Activated CD4-positive, alpha-beta T cell treated with anti-CD3 and anti-CD28 coated beads for 36 hours (primary cell): ENCODE measurements around the gene ENDOU. TPM values are rescaled to one million over a fixed set of nuclear protein-coding genes. Genes with fewer than 3 reads are reported as not detected.

Experiments
- ATAC-seq: fragments of 200-7000 bp; cut with Tn5 transposase; one replicate; pipeline ENCODE4 v1.10.0; 2021; ENCODE audit warnings: mild to moderate bottlenecking, moderate library complexity
- CTCF ChIA-PET: fragments of 350-600 bp; sonication (Branson Sonifier 250); formaldehyde crosslinking; loops from one replicate; lab custom pipeline; 2021; ENCODE audit warnings: antibody characterized with exemption; lab: Charles Lee
- POLR2A ChIA-PET: fragments of 350-600 bp; sonication (Branson Sonifier 250); formaldehyde crosslinking; loops from one replicate; lab custom pipeline; 2021; ENCODE audit warnings: antibody characterized with exemption, inconsistent platforms; lab: Charles Lee
- DNase-seq: peaks from one replicate; pipeline ENCODE4 v3.0.0-alpha.2; 2020
- H3K27ac Mint-ChIP-seq: one replicate; pipeline ENCODE4 v1.8.0; 2021; ENCODE audit warnings: mixed read lengths
- H3K27me3 Mint-ChIP-seq: one replicate; pipeline ENCODE4 v1.8.0; 2021; ENCODE audit warnings: mixed read lengths
- H3K36me3 Mint-ChIP-seq: one replicate; pipeline ENCODE4 v1.8.0; 2021; ENCODE audit warnings: low read depth, mixed read lengths
- H3K4me1 Mint-ChIP-seq: one replicate; pipeline ENCODE4 v1.8.0; 2021; ENCODE audit warnings: mixed read lengths
- H3K4me3 Mint-ChIP-seq: one replicate; pipeline ENCODE4 v1.8.0; 2021; ENCODE audit warnings: mild to moderate bottlenecking, moderate library complexity, mixed read lengths
- H3K9me3 Mint-ChIP-seq: one replicate; pipeline ENCODE4 v1.8.0; 2021; ENCODE audit warnings: low read depth, mixed read lengths
- intact Hi-C, 2 experiments: fragments of 100-400 bp; cut with DNase I in 1 of 2; cut with micrococcal nuclease in 1 of 2; formaldehyde crosslinking; loops; one replicate each; pipeline versions ENCODE4 v1.14.2 to v1.15.1; 2022 to 2024; cut with DNase I, micrococcal nuclease
- total RNA-seq, 2 experiments: library from RNA; stranded (reverse); gene quantifications; one replicate each; pipeline ENCODE4 v1.2.3, GENCODE V29; 2021

ENDOU gene
- total RNA-seq, 2 experiments from 2014 or later: not detected

DNA sequence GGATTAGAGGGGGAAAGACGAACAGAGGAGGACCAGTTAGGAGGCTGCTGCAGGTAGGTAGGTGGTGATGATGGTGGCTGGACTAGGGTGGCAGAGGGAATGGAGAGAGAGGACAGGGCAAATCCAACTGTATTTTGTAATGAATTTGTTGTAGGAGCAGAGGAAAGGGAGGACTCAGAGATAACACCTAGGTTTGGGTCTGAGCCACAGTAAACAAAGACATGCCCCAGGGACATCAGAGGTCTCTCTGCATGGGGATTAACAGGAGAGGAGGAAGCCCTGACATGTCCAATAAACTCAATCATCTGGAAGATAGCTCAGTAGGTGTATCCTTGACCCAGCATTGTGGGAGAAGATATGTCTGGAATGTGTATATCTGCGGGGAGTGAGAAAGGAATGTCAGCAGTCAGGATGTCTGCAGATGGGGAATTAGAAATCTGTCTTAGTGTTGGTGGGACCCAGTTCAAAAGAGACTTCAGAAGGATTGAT lies 43.1 kb upstream of the ENDOU start:
- Mint-ChIP-seq H3K27me3 (peaks cover 4% of the 10 kb centered on the region), H3K36me3 (no peaks in the 10 kb centered on the region), H3K27ac (no peak overlapping the region), H3K4me3 (no peak overlapping the region), H3K4me1 (peaks cover 2% of the 10 kb centered on the region), H3K9me3 (no peaks in the 10 kb centered on the region)
- ATAC-seq: no peak
- DNase-seq: no peak
- ChIA-PET CTCF (interaction anchor here (0.7 to 18.7 kb wide), 19 partner anchors 11 to 179 kb away, joined by 3 to 449 read pairs (median 7); partner anchors contain the start of genes ENDOU, RAPGEF3 and RPAP3), POLR2A (interaction anchor here (0.7 to 0.9 kb wide), 2 partner anchors 10 to 41 kb away, joined by 3 read pairs; partner anchors contain the start of gene RAPGEF3)
- intact Hi-C loops: no loop called here

DNA sequence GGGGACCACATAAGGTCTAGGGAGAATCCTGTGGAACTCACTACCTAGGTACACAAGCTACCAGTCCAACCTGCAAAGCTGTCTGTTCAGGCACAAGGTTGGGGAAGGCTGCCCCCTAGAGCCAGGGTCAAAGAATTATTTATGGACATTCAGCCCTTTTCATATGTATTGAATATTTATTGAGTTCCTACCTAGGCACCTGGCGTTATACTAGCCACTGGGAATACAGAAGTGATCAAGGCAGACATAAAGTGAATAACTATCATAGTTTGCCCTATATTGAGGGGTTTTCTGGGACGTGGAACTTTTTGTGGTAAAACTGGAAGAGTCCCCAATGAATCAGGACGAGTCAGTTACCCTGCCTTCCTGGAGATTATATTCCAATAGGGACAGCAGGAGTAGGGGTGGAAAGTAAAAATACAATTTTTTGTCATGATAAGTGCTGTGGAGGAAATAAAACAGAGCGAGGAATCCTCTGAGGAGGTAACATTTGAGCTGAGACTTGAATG lies 42.0 kb upstream of the ENDOU start:
- Mint-ChIP-seq H3K4me1 (no peaks in the 10 kb centered on the region), H3K9me3 (no peaks in the 10 kb centered on the region), H3K36me3 (no peaks in the 10 kb centered on the region), H3K27ac (no peak overlapping the region), H3K4me3 (no peak overlapping the region), H3K27me3 (peaks cover 4% of the 10 kb centered on the region)
- CTCF ChIA-PET: interaction anchor here (0.5 to 18.7 kb wide), 21 partner anchors 11 to 853 kb away, joined by 3 to 449 read pairs (median 5); partner anchors contain the start of genes ENDOU, RAPGEF3 and RPAP3
- DNase-seq (peak; percentile 88), ATAC-seq (peak; percentile 89)
- POLR2A ChIA-PET: interaction anchor here (0.6 to 0.9 kb wide), 4 partner anchors 9 to 402 kb away, joined by 3 to 5 read pairs (median 3); partner anchors contain the start of gene RAPGEF3
- intact Hi-C loops: loop anchor here (1.0 kb wide), 2 partner anchors 25 to 52 kb away; no protein-coding TSS in a partner anchor

DNA sequence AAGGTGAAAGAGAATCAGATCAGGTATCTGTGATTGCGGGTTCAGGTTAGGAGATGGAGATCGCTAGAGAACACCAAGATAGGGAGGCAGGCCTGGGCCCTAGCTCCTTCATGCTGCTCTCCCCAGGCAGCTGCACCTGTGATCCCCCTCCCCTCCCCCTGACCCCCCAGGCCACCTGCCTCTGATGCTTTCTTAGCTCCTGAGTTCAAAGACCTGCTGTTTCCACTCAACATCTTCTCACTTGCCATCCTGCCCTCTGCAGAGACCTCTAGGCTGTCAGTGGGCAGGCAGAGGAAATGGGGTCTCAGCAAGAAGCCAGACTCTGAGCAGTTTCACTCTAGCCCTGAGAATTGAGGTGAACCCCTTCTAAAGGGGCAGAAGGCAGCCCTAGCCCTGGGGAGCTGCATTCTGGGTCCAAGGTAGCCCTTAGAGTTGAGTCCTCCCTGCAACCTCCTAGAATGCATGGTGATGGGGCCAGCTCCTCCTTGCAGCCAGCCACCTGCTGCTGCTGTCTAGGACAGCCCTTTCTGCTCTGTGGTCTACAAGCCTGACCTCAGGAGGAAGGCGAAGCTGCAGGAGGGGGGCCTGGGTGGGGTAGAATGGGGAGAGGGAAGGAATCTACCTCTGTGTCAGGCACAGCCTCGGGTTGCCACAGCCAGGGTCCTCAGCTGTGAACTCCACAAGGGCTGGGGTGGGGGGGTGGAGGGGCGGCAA lies 41.4 kb upstream of the ENDOU start:
- Mint-ChIP-seq H3K4me1 (no peaks in the 10 kb centered on the region), H3K27ac (no peak overlapping the region), H3K27me3 (peaks cover 4% of the 10 kb centered on the region), H3K9me3 (no peaks in the 10 kb centered on the region), H3K4me3 (no peak overlapping the region), H3K36me3 (no peaks in the 10 kb centered on the region)
- DNase-seq (no peak), ATAC-seq (no peak)
- ChIA-PET CTCF (interaction anchor here (0.6 to 18.7 kb wide), 21 partner anchors 10 to 853 kb away, joined by 3 to 449 read pairs (median 5); partner anchors contain the start of genes ENDOU, RAPGEF3 and RPAP3), POLR2A (interaction anchor here (0.6 to 0.7 kb wide), 2 partner anchors 23 to 402 kb away, joined by 3 to 5 read pairs; no protein-coding TSS in a partner anchor)
- intact Hi-C loops: loop anchor here (1.0 kb wide), 2 partner anchors 24 to 51 kb away; no protein-coding TSS in a partner anchor

DNA sequence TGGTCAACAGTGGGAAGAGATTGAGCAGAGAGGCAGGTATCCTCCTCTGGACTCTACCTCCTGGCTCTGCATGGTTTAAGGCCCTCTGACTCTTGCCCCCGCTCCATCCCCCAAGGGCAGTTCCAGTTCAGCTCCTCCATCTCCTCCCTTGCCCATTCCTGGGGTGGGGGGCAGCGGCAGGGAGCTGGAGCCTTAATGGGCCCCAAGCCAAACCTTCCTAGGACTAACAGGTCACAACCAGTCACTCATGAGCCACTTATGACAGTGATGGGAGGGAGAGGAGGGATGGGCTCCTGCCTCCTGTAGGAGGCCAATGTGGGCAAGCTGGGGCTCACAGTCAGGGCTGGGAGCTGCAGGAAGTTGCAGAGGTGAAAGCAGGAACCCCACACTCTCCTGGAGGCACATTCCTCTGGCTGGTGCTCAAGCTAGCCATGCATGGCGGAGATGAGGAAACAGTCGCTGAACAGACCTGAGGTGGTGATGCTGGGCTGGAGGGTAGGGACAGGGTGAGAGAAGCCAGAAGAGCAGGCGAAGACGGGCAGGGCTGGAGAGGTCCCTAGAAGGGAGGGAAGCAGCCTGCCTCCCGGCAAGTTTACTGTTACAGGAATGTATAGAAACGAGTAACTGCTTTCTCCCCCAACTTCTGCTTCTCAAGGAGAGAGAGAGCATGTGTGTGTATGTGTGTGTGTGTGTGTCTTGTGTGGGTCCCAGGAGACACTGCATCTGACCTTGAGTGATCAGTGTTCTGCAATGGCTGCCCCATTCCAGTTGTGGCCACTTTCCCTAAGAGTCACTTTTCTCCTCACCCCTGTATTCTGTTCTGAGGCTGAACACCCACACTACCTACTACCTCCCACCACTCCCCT lies 38.4 kb upstream of the ENDOU start:
- POLR2A ChIA-PET: no interaction called here

DNA sequence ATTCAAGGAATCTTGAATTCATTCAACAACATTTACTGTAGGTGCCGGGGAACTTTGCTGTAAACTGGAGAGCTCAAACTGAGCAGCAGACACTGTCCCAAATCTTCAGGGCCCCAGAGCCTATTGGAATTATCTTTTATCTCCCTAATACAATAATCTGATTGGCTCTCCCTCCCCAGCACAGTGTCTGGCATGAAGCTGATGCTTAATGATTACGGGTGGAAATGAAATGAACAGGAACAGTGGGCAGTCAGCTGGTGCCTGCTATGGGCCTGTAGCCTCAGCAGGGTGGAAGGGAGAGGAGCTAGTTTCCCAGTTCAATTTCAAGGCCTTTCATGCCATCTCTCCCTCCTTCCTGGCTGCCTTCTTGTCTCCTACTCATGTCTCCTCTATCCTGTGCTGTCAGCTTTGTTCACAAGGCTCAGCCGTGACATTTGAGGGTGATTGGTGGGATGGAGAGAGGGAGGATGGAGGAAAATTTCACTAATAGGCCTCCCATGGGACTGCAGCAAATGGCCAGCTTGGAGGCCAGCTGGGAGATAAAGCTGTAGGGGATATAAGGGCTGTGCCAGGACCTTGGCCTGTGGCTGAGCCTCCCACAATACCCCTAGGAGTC lies 37.7 kb upstream of the ENDOU start:
- H3K36me3 Mint-ChIP-seq: no peaks in the 10 kb centered on the region
- no peaks in the 10 kb centered on the region for H3K9me3 Mint-ChIP-seq
- no peak overlapping the region for H3K4me3 Mint-ChIP-seq
- peaks cover 4% of the 10 kb centered on the region for H3K27me3 Mint-ChIP-seq
- CTCF ChIA-PET: interaction anchor here (1.1 to 10.3 kb wide), 8 partner anchors 11 to 75 kb away, joined by 3 to 218 read pairs (median 5); no protein-coding TSS in a partner anchor
- peaks cover 13% of the 10 kb centered on the region for H3K4me1 Mint-ChIP-seq
- intact Hi-C loops: no loop called here
- DNase-seq (no peak), ATAC-seq (no peak)
- no peak overlapping the region for H3K27ac Mint-ChIP-seq
- POLR2A ChIA-PET: no interaction called here

More for the DNA sequence above, 38.4 kb upstream of the ENDOU start:
- Mint-ChIP-seq H3K4me1 (peaks cover 10% of the 10 kb centered on the region), H3K9me3 (no peaks in the 10 kb centered on the region), H3K27ac (no peak overlapping the region), H3K36me3 (no peaks in the 10 kb centered on the region), H3K27me3 (peaks cover 4% of the 10 kb centered on the region), H3K4me3 (no peak overlapping the region)
- ATAC-seq (no peak), DNase-seq (no peak)
- intact Hi-C loops: no loop called here
- CTCF ChIA-PET: interaction anchor here (1.1 to 10.3 kb wide), 6 partner anchors 15 to 74 kb away, joined by 3 to 218 read pairs (median 5); no protein-coding TSS in a partner anchor

DNA sequence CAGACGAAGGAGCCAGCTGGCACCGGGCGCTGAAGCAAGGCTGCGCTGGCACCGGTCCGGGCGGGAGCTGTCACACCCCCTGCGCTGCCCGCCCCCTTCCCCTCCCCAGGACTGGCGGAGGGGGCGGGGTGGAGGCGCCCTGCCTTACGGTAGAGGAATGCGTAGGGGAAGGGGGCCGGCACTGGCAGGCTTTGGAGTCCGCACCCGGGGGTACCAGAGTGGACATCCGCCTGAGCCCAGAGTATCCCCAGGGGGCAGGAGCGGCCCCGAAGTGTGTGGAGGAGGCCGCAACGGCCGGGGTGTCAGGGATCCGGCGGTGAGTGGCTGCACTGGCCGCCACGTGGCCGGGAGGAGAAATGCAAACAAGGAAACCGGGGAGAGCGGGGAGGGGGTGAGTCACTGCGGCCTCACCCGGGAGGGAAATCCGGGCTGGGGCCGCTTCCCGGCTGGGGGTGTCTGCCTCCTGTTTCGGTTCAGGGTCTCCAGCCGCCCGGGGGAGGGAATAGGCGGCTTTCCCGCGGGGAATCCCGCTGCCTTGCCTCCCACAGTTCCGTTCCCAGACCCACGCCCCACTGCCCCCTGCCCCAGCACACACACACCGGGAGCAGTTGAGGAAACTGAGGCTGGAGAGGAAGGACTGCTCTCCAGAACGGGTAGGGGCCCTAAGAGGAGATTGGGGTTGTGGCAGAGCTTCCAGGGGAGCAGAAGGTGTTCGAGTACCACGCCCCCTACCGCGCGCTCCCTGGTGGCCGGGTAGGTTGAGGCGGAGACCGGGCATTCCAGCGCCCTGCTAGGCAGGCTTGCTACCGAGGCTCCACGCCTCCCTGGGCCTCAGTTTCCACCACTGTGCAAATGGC lies 33.8 kb upstream of the ENDOU start, which contains the start of gene RAPGEF3:
Gene RAPGEF3, minus strand, starts transcription at position 47 of the 857 bp plus-strand sequence. CDS start 324 bp downstream, outside the sequence.
- peaks cover 47% of the 10 kb centered on the region for H3K4me1 Mint-ChIP-seq
- DNase-seq: peak; percentile 84
- peak; percentile 74 for ATAC-seq
- H3K4me3 Mint-ChIP-seq: peak within 1 kb of the TSS; percentile 63
- H3K9me3 Mint-ChIP-seq: no peaks in the 10 kb centered on the region
- no peaks in the 10 kb centered on the region for H3K36me3 Mint-ChIP-seq
- no peak within 1 kb of the TSS for H3K27ac Mint-ChIP-seq
- intact Hi-C loops: loop anchor here (1.0 to 10.0 kb wide), 4 partner anchors 14 to 206 kb away; partner anchors contain the start of genes SLC48A1 (in 1 of the 2) and TMEM106C (in 1 of the 2)
- POLR2A ChIA-PET: interaction anchor here (0.6 kb wide), 1 partner anchor 9 kb away, joined by 3 read pairs; no protein-coding TSS in a partner anchor
- CTCF ChIA-PET: interaction anchor here (0.5 to 10.3 kb wide), 13 partner anchors 9 to 271 kb away, joined by 3 to 218 read pairs (median 4); partner anchors contain the start of gene SLC48A1
- no peaks in the 10 kb centered on the region for H3K27me3 Mint-ChIP-seq

DNA sequence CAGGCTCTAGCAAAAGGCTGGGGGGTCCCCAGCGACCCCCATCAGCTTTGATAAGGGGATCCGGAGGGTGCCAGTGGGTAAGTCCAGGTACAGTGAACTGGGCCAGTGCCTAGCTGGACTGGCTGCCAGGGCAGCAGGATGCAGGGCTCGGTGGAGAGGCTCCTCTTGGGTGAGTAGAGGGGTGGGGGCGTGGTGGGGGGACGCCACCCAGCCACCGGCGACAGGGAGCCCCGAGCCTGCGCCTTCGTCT lies 33.2 kb upstream of the ENDOU start:
- ATAC-seq (no peak), DNase-seq (no peak)
- H3K27ac Mint-ChIP-seq: no peak overlapping the region
- intact Hi-C loops: loop anchor here (2.0 to 10.0 kb wide), 2 partner anchors 16 to 206 kb away; partner anchors contain the start of gene TMEM106C (in 1 of the 2)
- ChIA-PET CTCF (interaction anchor here (0.7 to 10.3 kb wide), 7 partner anchors 10 to 103 kb away, joined by 3 to 218 read pairs (median 8); no protein-coding TSS in a partner anchor), POLR2A (interaction anchor here (0.6 to 1.2 kb wide), 2 partner anchors 9 to 81 kb away, joined by 3 read pairs; no protein-coding TSS in a partner anchor)
- peaks cover 47% of the 10 kb centered on the region for H3K4me1 Mint-ChIP-seq
- H3K27me3 Mint-ChIP-seq: no peaks in the 10 kb centered on the region
- no peaks in the 10 kb centered on the region for H3K36me3 Mint-ChIP-seq
- H3K9me3 Mint-ChIP-seq: no peaks in the 10 kb centered on the region
- peak overlapping the region; percentile 25 for H3K4me3 Mint-ChIP-seq

DNA sequence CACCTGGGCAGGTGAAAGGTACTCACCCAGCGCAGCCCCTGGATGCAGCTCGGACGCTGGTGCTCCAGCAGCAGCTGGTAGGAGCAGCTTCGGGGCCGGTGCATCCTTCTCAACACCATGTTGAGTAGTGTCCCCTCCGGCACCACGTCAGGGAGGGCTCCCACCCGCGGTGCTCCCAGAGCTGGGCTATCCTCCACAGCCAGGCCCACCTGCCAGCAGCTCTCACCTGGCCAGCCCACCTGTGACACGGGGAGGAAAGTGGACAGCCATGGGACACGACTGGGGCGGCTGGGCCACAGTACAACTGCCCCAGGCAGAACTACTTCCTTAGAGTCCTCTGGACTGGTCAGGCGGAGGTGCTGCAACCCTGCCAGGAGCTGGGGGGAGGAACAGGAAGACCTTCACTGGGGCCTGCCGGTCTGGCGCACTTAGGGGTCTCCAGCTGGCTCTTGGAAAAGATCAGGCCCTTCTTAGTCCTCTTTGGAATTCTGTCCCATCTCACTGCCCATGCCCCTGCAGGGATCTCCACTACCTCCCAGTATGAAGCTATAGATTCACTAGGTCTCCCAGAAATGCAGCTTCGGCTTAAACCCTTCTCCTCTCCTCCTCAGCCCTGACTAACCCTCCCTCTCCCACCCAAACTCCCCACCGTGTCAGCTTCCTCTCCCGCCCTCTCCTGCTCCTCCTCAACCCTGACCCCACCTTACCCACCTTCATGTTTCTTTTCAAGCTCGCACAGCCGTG lies 32.7 kb upstream of the ENDOU start:
- H3K36me3 Mint-ChIP-seq: no peaks in the 10 kb centered on the region
- H3K27ac Mint-ChIP-seq: no peak overlapping the region
- H3K9me3 Mint-ChIP-seq: no peaks in the 10 kb centered on the region
- H3K27me3 Mint-ChIP-seq: no peaks in the 10 kb centered on the region
- CTCF ChIA-PET: interaction anchor here (0.7 to 10.3 kb wide), 12 partner anchors 10 to 136 kb away, joined by 3 to 218 read pairs (median 4); no protein-coding TSS in a partner anchor
- no peak for DNase-seq
- intact Hi-C loops: loop anchor here (2.0 to 10.0 kb wide), 2 partner anchors 15 to 207 kb away; partner anchors contain the start of gene TMEM106C (in 1 of the 2)
- ATAC-seq: no peak
- peaks cover 47% of the 10 kb centered on the region for H3K4me1 Mint-ChIP-seq
- peak overlapping the region; percentile 25 for H3K4me3 Mint-ChIP-seq
- POLR2A ChIA-PET: interaction anchor here (0.6 to 1.2 kb wide), 3 partner anchors 10 to 81 kb away, joined by 3 read pairs; no protein-coding TSS in a partner anchor
